ENCODE measurements around the gene DUXA.

DNA sequence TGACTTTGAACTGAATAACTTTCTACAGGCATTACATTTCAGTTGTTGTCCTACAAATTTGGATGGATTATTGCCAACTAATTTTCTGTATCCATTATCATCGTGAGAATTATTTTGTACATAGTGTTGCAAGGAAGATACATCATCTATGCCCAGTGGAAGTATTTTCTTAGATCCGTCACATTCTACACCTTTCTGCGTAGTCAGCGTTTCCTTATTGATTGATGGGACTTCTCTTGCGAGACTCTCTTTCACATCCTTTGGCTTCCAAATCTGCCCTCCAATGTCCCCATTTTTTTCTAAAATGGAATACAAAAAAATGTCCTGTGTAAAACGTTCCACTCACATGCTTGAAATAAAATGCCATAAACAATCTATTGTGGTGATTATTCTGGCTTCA, 31.5 kb downstream of the DUXA start:
- TF ChIP-seq YY1 (IDR thresholded peaks at IDR 0.05; ENCODE audit: insufficient read depth, insufficient read length) (no peak), ZNF274 (IDR thresholded peaks at IDR 0.05; ENCODE audit: low read depth, low read length) (no peak)
